Measurements from ENCODE around the gene UBE2S. TPM values are rescaled to one million over a fixed set of nuclear protein-coding genes. Genes with fewer than 3 reads are reported as not detected.

The UBE2S gene
- total RNA-seq, 1 experiment from 2014 or later, result 378 TPM

GRCh38 chr19:55384131-55384919, 23.3 kb downstream of the UBE2S start, which contains the start of gene TMEM238:
TSS of gene TMEM238 (minus strand) at chr19:55384292. CDS start at chr19:55384259, 33 bp downstream.
- DNase-seq (ENCODE audit: low read depth), result no peak

- DNase-seq (ENCODE audit: low read depth), result peak; percentile 76
These were observed 24.1 kb downstream of the UBE2S start for GRCh38 chr19:55383279-55384130.

- DNase-seq (ENCODE audit: low read depth), result no peak
These were observed 25.0 kb downstream of the UBE2S start for GRCh38 chr19:55382522-55383054.

GRCh38 chr19:55382013-55382412, 25.6 kb downstream of the UBE2S start:
- no peak for DNase-seq (ENCODE audit: low read depth)

- DNase-seq (ENCODE audit: low read depth), result no peak
These were observed 28.4 kb downstream of the UBE2S start for GRCh38 chr19:55379174-55379573.

GRCh38 chr19:55377356-55378131, 30.0 kb downstream of the UBE2S start:
- no peak for DNase-seq (ENCODE audit: low read depth)

- peak; percentile 38 for DNase-seq (ENCODE audit: low read depth)
These were observed 31.2 kb downstream of the UBE2S start, which contains the start of gene TMEM190 for GRCh38 chr19:55376241-55376933. TSS of gene TMEM190 (plus strand) at chr19:55376826. CDS start at chr19:55376854, 28 bp downstream.

GRCh38 chr19:55373993-55374757, 33.4 kb downstream of the UBE2S start:
- DNase-seq (ENCODE audit: low read depth), result peak; percentile 78

- DNase-seq (ENCODE audit: low read depth), result peak; percentile 64
These were observed 34.1 kb downstream of the UBE2S start for GRCh38 chr19:55373306-55373992.

GRCh38 chr19:55372316-55373081, 35.1 kb downstream of the UBE2S start:
- DNase-seq (ENCODE audit: low read depth), result peak; percentile 87

- DNase-seq (ENCODE audit: low read depth), result peak; percentile 86
These were observed 37.1 kb downstream of the UBE2S start, which contains the start of gene IL11 for GRCh38 chr19:55370305-55370988. TSS of gene IL11 (minus strand) at chr19:55370463. CDS start at chr19:55370310, 153 bp downstream.

GRCh38 chr19:55369653-55370304, 37.8 kb downstream of the UBE2S start:
- peak; percentile 81 for DNase-seq (ENCODE audit: low read depth)

- peak; percentile 63 for DNase-seq (ENCODE audit: low read depth)
These were observed 38.7 kb downstream of the UBE2S start for GRCh38 chr19:55368701-55369563.

- DNase-seq (ENCODE audit: low read depth), result no peak
These were observed 39.5 kb downstream of the UBE2S start for GRCh38 chr19:55368106-55368505.

GRCh38 chr19:55366790-55367189, 40.8 kb downstream of the UBE2S start:
- DNase-seq (ENCODE audit: low read depth), result no peak

GRCh38 chr19:55365964-55366363, 41.6 kb downstream of the UBE2S start:
- DNase-seq (ENCODE audit: low read depth), result no peak

Measured in M059J (cell line).